ENCODE measurements around the gene GJA5. TPM values are rescaled to one million over a fixed set of nuclear protein-coding genes. Genes with fewer than 3 reads are reported as not detected.

Gene GJA5
- total and polyA plus RNA-seq, 5 donors, result 57.1 to 264 (median 133) TPM

DNA sequence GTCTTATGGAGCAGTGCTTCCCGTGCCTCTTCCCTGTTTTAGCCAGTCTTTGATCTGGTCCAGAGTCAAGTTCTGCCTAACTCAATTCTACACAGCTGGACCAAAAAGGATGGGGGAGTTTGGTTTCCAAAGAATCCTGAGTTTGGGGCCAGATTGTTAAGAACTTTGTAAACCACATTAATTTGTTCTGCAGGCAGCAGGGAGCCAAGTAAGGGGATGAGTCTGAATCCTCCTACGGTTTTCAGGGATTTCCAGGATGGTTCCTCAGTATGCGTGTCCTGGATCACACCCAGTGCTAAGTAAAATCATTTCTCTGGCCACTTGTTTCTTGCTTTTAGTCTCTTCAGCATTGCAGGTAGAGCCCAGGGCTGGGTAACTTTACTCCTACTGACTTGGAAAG lies 26.1 kb upstream of the GJA5 start:
- Histone ChIP-seq H3K4me1 (ENCODE audit: control insufficient read depth, insufficient read depth, low read length) (no peaks in the 10 kb centered on the region), H3K4me3 (ENCODE audit: low read length) (no peak overlapping the region), H3K9me3 (ENCODE audit: control insufficient read depth, low read length) (no peaks in the 10 kb centered on the region), H3K27ac (ENCODE audit: low read length) (no peak overlapping the region), H3K27me3 (ENCODE audit: control insufficient read depth, insufficient read depth) (no peaks in the 10 kb centered on the region)
- 65% methylated on average over 3 of the region's 3 CpGs for WGBS
- DNase-seq (no peak), ATAC-seq (no peak)
- intact Hi-C loops (cut with DNase I), result no loop called here

DNA sequence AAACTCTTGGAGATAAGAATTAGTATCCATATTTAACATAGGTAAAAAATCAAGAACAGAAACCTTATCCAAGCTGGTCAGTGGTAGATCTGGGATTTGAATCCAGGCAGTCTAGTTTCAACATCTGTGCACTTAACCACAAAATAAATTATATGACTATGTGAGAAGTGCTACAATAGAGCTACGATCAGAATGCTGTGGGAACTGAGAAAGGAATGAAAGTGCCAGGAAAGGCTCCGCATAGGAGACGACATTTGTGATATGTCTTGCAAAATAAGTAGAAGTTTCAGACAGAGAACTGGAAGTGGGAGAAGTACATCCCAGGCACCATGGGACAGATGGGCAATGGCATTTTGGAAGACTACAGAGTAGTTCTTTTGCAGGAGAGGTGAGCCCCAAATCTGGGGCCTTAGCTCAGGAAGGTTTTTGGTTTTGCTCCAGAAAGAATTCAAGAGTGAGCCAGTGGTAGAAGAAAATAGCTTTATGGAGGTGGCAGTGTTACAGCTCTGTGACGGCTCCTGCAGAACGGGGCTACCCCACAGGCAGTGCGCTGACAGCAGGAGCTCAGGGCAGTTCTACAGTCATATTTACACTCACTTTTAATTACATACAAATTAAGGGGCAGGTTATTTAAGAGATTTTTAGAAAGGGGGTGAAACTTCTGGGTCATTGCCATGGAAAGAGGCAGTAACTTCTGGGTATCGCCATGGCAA lies 25.5 kb upstream of the GJA5 start:
- Histone ChIP-seq H3K4me3 (ENCODE audit: low read length) (no peak overlapping the region), H3K27ac (ENCODE audit: low read length) (no peak overlapping the region), H3K9me3 (ENCODE audit: control insufficient read depth, low read length) (no peaks in the 10 kb centered on the region), H3K27me3 (ENCODE audit: control insufficient read depth, insufficient read depth) (no peaks in the 10 kb centered on the region), H3K4me1 (ENCODE audit: control insufficient read depth, insufficient read depth, low read length) (peaks cover under 1% of the 10 kb centered on the region)
- DNase-seq (no peak), ATAC-seq (no peak)
- WGBS, result 70% methylated on average over 7 of the region's 7 CpGs
- intact Hi-C loops (cut with DNase I), result no loop called here

GRCh38 chr1:147784941-147785340 lies 24.5 kb upstream of the GJA5 start:
- Histone ChIP-seq H3K27ac (ENCODE audit: low read length) (no peak overlapping the region), H3K9me3 (ENCODE audit: control insufficient read depth, low read length) (no peaks in the 10 kb centered on the region), H3K27me3 (ENCODE audit: control insufficient read depth, insufficient read depth) (no peaks in the 10 kb centered on the region), H3K4me1 (ENCODE audit: control insufficient read depth, insufficient read depth, low read length) (peaks cover 2% of the 10 kb centered on the region), H3K4me3 (ENCODE audit: low read length) (no peak overlapping the region)
- ATAC-seq (no peak), DNase-seq (no peak)
- intact Hi-C loops (cut with DNase I), result no loop called here
- WGBS, result 90% methylated on average over 1 of the region's 1 CpG

GRCh38 chr1:147781056-147781471 lies 20.7 kb upstream of the GJA5 start:
- Histone ChIP-seq H3K4me3 (ENCODE audit: low read length) (no peak overlapping the region), H3K27ac (ENCODE audit: low read length) (peak overlapping the region; percentile 53), H3K9me3 (ENCODE audit: control insufficient read depth, low read length) (no peaks in the 10 kb centered on the region), H3K27me3 (ENCODE audit: control insufficient read depth, insufficient read depth) (no peaks in the 10 kb centered on the region), H3K4me1 (ENCODE audit: control insufficient read depth, insufficient read depth, low read length) (peaks cover 2% of the 10 kb centered on the region)
- intact Hi-C loops (cut with DNase I), result no loop called here
- no peak for DNase-seq
- 49% methylated on average over 3 of the region's 3 CpGs for WGBS
- ATAC-seq, result peak; percentile 63 to 89

GRCh38 chr1:147777694-147778093 lies 17.3 kb upstream of the GJA5 start:
- intact Hi-C loops (cut with DNase I), result no loop called here
- ATAC-seq (no peak), DNase-seq (no peak)
- Histone ChIP-seq H3K27me3 (ENCODE audit: control insufficient read depth, insufficient read depth) (no peaks in the 10 kb centered on the region), H3K4me1 (ENCODE audit: control insufficient read depth, insufficient read depth, low read length) (peaks cover 2% of the 10 kb centered on the region), H3K4me3 (ENCODE audit: low read length) (no peak overlapping the region), H3K27ac (ENCODE audit: low read length) (no peak overlapping the region), H3K9me3 (ENCODE audit: control insufficient read depth, low read length) (no peaks in the 10 kb centered on the region)
- WGBS, result 61% methylated on average over 5 of the region's 5 CpGs

GRCh38 chr1:147773215-147773715 lies 12.9 kb upstream of the GJA5 start:
- Histone ChIP-seq H3K27ac (ENCODE audit: low read length) (peak overlapping the region; percentile 53), H3K9me3 (ENCODE audit: control insufficient read depth, low read length) (no peaks in the 10 kb centered on the region), H3K4me1 (ENCODE audit: control insufficient read depth, insufficient read depth, low read length) (peaks cover 21% of the 10 kb centered on the region), H3K27me3 (ENCODE audit: control insufficient read depth, insufficient read depth) (no peaks in the 10 kb centered on the region), H3K4me3 (ENCODE audit: low read length) (peak overlapping the region; percentile 66)
- intact Hi-C loops (cut with DNase I), result no loop called here
- WGBS, result 10% methylated on average over 9 of the region's 9 CpGs
- ATAC-seq, result peak; percentile 6 to 7
- peak in 1 of 3 donors; percentile 58 for DNase-seq

GRCh38 chr1:147772570-147772969 lies 12.2 kb upstream of the GJA5 start:
- H3K27ac ChIP-seq (ENCODE audit: low read length), result peak overlapping the region; percentile 55
- intact Hi-C loops (cut with DNase I), result no loop called here
- no peaks in the 10 kb centered on the region for H3K27me3 ChIP-seq (ENCODE audit: control insufficient read depth, insufficient read depth)
- H3K4me1 ChIP-seq (ENCODE audit: control insufficient read depth, insufficient read depth, low read length), result peaks cover 21% of the 10 kb centered on the region
- 32% methylated on average over 4 of the region's 4 CpGs for WGBS
- ATAC-seq, result no peak
- H3K4me3 ChIP-seq (ENCODE audit: low read length), result peak overlapping the region; percentile 66
- DNase-seq, result no peak
- no peaks in the 10 kb centered on the region for H3K9me3 ChIP-seq (ENCODE audit: control insufficient read depth, low read length)

DNA sequence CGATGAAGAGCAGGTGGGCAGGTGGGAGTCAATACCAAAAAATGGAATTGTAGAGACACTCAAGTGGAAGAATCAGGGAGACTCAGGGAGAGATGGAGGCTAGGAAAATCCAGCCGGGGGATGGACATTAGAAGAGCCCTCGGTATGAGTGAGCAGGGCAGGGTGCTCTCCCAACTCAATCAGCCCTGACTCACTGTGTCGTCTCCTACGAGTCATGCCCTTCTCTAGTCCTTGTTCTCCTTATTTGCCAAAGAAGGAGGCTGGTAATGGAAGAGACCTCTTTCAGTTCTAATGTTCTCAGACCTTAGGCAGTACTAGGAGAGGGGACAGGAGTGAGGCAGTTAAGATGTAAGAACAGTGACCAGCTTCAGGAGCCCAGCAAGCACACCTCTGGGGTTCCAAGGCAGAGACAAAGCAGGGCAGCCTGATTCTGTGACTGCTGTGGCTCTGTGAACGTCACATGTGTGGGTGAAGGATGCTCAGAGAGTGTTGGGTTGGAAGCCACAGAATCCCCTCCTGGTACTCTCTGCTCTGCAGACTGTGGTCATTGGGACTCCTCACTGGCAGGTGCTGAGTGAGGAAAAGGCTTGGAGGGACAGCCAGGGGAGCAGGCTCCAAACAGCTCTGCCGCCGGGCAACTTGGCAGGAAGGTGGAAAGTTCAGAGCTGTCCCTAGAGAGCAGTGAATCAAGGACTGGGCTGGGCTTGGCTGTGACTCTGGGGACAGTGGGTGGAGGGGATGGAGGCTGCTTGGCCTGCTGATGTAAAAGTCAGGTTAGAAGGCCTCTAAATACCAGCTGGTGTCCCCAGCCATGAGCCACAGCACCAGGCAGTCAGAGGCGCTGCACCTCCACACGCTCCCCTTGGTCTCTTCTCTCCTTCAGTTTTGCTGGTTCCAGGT lies 11.1 kb upstream of the GJA5 start:
- ATAC-seq, result peak; percentile 91
- peak overlapping the region; percentile 66 for H3K4me3 ChIP-seq (ENCODE audit: low read length)
- intact Hi-C loops (cut with DNase I), result no loop called here
- H3K27me3 ChIP-seq (ENCODE audit: control insufficient read depth, insufficient read depth), result no peaks in the 10 kb centered on the region
- H3K27ac ChIP-seq (ENCODE audit: low read length), result peak overlapping the region; percentile 75
- peaks cover 21% of the 10 kb centered on the region for H3K4me1 ChIP-seq (ENCODE audit: control insufficient read depth, insufficient read depth, low read length)
- peak; percentile 72 to 88 (median 86) for DNase-seq
- no peaks in the 10 kb centered on the region for H3K9me3 ChIP-seq (ENCODE audit: control insufficient read depth, low read length)
- WGBS, result 50% methylated on average over 10 of the region's 10 CpGs

GRCh38 chr1:147769106-147769505 lies 8.7 kb upstream of the GJA5 start:
- ATAC-seq (peak; percentile 26 to 38), DNase-seq (peak in 2 of 3 donors; percentile 34 to 65)
- Histone ChIP-seq H3K9me3 (ENCODE audit: control insufficient read depth, low read length) (no peaks in the 10 kb centered on the region), H3K27ac (ENCODE audit: low read length) (peak overlapping the region; percentile 48), H3K4me3 (ENCODE audit: low read length) (no peak overlapping the region), H3K4me1 (ENCODE audit: control insufficient read depth, insufficient read depth, low read length) (peaks cover 25% of the 10 kb centered on the region), H3K27me3 (ENCODE audit: control insufficient read depth, insufficient read depth) (no peaks in the 10 kb centered on the region)
- WGBS, result 30% methylated on average over 5 of the region's 5 CpGs
- intact Hi-C loops (cut with DNase I), result no loop called here

DNA sequence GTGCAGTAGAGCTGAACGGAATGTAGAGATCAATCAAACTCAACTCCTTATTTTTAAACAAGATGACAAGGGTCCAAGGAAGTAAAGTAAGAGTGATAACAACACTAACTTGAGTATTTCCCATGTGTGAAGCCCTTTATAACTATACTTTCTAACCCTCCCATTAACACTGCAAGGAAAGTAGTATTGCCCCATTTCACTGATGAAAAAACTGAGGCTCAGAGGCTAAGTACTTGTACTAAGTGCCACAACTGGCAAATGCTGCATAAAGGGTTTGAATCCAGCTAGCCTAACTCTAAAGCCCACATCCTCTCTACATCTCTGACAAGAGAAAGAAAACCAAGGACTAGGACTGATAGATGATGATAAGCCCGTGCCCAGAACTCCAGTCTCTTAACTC lies 8.2 kb upstream of the GJA5 start:
- DNase-seq (no peak), ATAC-seq (no peak)
- no peak overlapping the region for H3K4me3 ChIP-seq (ENCODE audit: low read length)
- intact Hi-C loops (cut with DNase I), result no loop called here
- no peaks in the 10 kb centered on the region for H3K9me3 ChIP-seq (ENCODE audit: control insufficient read depth, low read length)
- peaks cover 25% of the 10 kb centered on the region for H3K4me1 ChIP-seq (ENCODE audit: control insufficient read depth, insufficient read depth, low read length)
- WGBS, result 66% methylated on average over 2 of the region's 2 CpGs
- H3K27me3 ChIP-seq (ENCODE audit: control insufficient read depth, insufficient read depth), result no peaks in the 10 kb centered on the region
- peak overlapping the region; percentile 48 for H3K27ac ChIP-seq (ENCODE audit: low read length)

- WGBS, result 37% methylated on average over 1 of the region's 1 CpG
- no peak for DNase-seq
- no peaks in the 10 kb centered on the region for H3K27me3 ChIP-seq (ENCODE audit: control insufficient read depth, insufficient read depth)
- no peak for ATAC-seq
- H3K4me3 ChIP-seq (ENCODE audit: low read length), result no peak overlapping the region
- H3K9me3 ChIP-seq (ENCODE audit: control insufficient read depth, low read length), result no peaks in the 10 kb centered on the region
- intact Hi-C loops (cut with DNase I), result no loop called here
- H3K27ac ChIP-seq (ENCODE audit: low read length), result no peak overlapping the region
- peaks cover 25% of the 10 kb centered on the region for H3K4me1 ChIP-seq (ENCODE audit: control insufficient read depth, insufficient read depth, low read length)
Observed at GRCh38 chr1:147768101-147768500, 7.7 kb upstream of the GJA5 start.

Measured in right cardiac atrium (tissue), 5 donors.